ENCODE results near the gene CSF1.

DNA sequence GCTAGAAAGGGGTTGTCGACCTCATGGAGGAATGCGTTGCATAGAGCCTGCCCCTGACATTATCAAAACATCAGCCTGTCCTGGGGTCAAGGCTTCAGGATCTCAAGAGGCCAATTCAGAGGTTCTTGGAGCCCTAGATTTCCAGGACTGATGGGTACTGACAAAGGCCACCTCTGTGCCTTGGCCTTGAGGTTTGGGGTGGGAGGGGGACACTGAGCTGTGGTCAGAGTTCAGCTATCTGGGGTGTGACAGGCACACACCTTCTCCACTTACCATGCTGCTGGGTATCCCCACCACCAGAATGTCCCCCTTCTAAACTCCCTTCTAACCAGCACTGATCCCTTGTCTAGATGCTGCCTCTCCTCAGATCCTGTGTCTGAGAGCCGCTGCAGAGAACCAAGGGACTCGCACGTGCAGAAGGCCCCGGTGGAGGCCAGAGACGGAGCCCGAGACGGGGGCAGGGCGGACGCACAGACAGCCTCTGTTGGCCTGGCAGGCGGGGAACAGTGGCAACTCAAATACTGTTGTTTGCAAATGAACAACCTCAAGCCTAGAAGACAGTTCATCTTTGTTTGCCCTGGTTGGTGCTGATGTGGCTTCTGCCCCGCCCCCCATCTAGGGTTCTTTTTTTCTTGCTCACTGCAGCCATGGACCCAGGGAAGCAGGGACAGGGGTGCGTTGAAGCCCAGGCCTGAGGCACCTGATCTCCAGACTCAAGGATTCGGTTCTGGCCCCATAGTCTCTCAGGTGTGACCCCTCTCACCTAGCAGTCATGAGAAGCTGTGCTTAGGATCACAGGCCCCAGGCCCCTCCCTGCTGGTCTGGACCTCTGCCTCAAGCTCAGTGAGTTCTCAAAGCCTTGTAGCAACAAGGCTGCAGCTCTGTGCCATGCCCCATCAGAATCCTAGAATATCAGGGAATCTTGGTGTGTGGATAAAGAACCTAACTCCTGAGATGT lies 28.1 kb upstream of the CSF1 start:
- TF ChIP-seq, protein P1, sequence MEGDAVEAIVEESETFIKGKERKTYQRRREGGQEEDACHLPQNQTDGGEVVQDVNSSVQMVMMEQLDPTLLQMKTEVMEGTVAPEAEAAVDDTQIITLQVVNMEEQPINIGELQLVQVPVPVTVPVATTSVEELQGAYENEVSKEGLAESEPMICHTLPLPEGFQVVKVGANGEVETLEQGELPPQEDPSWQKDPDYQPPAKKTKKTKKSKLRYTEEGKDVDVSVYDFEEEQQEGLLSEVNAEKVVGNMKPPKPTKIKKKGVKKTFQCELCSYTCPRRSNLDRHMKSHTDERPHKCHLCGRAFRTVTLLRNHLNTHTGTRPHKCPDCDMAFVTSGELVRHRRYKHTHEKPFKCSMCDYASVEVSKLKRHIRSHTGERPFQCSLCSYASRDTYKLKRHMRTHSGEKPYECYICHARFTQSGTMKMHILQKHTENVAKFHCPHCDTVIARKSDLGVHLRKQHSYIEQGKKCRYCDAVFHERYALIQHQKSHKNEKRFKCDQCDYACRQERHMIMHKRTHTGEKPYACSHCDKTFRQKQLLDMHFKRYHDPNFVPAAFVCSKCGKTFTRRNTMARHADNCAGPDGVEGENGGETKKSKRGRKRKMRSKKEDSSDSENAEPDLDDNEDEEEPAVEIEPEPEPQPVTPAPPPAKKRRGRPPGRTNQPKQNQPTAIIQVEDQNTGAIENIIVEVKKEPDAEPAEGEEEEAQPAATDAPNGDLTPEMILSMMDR (IDR thresholded peaks at IDR 0.05 in 2 of 3, conservative IDR thresholded peaks at IDR 0.05 in 1 of 3; ENCODE audit: borderline replicate concordance in 1 of 3, insufficient read depth in 1 of 3, low read depth in 2 of 3, low read length in 2 of 3) = no peak
- TF ChIP-seq EZH2 (IDR thresholded peaks at IDR 0.05) (no peak), RAD21 (IDR thresholded peaks at IDR 0.05; ENCODE audit: low read depth) (no peak), POLR2A (IDR thresholded peaks at IDR 0.05; ENCODE audit: borderline replicate concordance, extremely low read depth, insufficient read depth, insufficient read length) (no peak)
